Gastrocnemius medialis (tissue), 4 donors: ENCODE results near the gene ARNT2.

ENCODE experiments used
- POLR2A ChIP-seq, 2 donors: fragments of 450-650 bp; IDR thresholded peaks; one replicate each; pipeline ENCODE4 v1.6.1; 2017; ENCODE audit warnings: antibody characterized with exemption in 2 of 2, mild to moderate bottlenecking in 2 of 2, moderate library complexity in 2 of 2
- TF ChIP-seq, protein P1 (sequence below), 5 experiments: fragments of 450-650 bp in 3 of 5; fragments of 200-600 bp in 2 of 5; sonication (generic) in 2 of 5; IDR thresholded peaks in 4 of 5; conservative IDR thresholded peaks in 1 of 5; 1 replicate in 4 of 5; 2 replicates in 1 of 5; pipeline ENCODE4 v1.5.1; 2016 to 2019; ENCODE audit warnings: antibody characterized with exemption in 5 of 5, mild to moderate bottlenecking in 3 of 5, moderate library complexity in 3 of 5

DNA sequence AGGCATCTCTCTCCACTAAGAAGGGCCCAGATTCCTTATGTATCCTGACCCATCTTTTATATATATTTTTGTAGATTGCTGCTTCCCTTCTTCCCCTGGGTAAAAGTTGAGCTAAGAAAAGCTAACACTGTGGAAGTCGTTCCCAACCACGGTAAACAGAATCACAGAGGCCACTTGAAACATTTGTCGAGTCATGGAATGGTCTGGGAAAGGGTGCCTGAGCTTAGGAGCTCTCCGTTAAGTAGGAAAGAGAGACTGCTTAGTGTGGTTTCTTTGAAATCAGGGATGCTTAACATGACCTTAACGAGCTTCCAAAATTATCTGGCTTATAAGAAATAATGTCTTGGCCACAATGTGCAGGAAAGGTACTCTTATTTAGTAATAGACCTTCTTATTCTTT, 45.6 kb downstream of the ARNT2 start:
- TF ChIP-seq POLR2A (IDR thresholded peaks at IDR 0.05), result no peak
- TF ChIP-seq, protein P1, sequence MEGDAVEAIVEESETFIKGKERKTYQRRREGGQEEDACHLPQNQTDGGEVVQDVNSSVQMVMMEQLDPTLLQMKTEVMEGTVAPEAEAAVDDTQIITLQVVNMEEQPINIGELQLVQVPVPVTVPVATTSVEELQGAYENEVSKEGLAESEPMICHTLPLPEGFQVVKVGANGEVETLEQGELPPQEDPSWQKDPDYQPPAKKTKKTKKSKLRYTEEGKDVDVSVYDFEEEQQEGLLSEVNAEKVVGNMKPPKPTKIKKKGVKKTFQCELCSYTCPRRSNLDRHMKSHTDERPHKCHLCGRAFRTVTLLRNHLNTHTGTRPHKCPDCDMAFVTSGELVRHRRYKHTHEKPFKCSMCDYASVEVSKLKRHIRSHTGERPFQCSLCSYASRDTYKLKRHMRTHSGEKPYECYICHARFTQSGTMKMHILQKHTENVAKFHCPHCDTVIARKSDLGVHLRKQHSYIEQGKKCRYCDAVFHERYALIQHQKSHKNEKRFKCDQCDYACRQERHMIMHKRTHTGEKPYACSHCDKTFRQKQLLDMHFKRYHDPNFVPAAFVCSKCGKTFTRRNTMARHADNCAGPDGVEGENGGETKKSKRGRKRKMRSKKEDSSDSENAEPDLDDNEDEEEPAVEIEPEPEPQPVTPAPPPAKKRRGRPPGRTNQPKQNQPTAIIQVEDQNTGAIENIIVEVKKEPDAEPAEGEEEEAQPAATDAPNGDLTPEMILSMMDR (IDR thresholded peaks at IDR 0.05 in 4 of 5, conservative IDR thresholded peaks at IDR 0.05 in 1 of 5), result no peak
